ENCODE measurements around the gene ARHGEF6.

DNA sequence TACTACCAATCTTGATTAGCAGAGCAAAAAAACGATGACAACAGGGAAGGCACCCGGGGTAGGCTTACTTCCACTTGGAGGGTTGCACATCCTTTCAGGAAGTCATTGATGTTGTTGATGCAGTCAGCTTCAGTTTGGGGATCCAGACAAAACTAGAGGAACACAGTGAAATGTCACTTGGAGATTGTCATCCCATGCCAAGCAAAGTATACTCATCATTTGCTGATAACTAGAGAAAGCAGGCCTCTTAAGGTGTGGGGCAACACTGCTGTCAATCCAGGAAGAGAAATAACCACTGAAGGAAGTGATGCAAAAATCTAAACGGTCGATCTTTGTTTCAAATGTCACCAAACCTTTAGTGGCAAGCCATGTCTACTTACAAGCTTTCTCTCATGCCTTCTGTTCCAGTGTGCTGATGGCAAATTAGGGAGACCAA lies 1.4 kb downstream of the ARHGEF6 start:
- no peak for TF ChIP-seq CBFB (CRISPR knock-in tag; IDR thresholded peaks at IDR 0.05; ENCODE audit: low read depth)
- TF ChIP-seq FOXK1 (CRISPR knock-in tag; IDR thresholded peaks at IDR 0.05), result no peak
- no peak for TF ChIP-seq ZNF138 (CRISPR knock-in tag; conservative IDR thresholded peaks at IDR 0.05)

All from WTC11 (cell line).